ENCODE measurements around the gene F12. TPM values are rescaled to one million over a fixed set of nuclear protein-coding genes. Genes with fewer than 3 reads are reported as not detected.
A peak's percentile ranks its signal among the peaks of the same experiment; 100 is the strongest.

Gene F12
- total RNA-seq, 4 donors from 2014 or later = 0.42 to 2.6 (median 1.1) TPM; not detected in 1

GRCh38 chr5:177445917-177446199 lies 36.5 kb upstream of the F12 start:
- TF ChIP-seq CTCF (IDR thresholded peaks at IDR 0.05) (no peak), POLR2A (IDR thresholded peaks at IDR 0.05) (no peak)
- Histone ChIP-seq H3K27me3 (no peaks in the 10 kb centered on the region), H3K4me1 (peaks cover 16 to 24% of the 10 kb centered on the region in 2 donors), H3K27ac (no peak overlapping the region), H3K36me3 (peaks cover 0 to 2% of the 10 kb centered on the region in 2 donors), H3K4me3 (replicated peaks in 1 of 3) (peak overlapping the region in 1 of 3 donors; percentile 51), H3K9me3 (no peaks in the 10 kb centered on the region)
- DNase-seq = no peak
- intact Hi-C loops (cut with DNase I) = no loop called here
- 4 to 6% methylated on average over 8 of the region's 8 CpGs for WGBS, 2 donors

GRCh38 chr5:177445052-177445916 lies 35.9 kb upstream of the F12 start:
- no peak overlapping the region for H3K4me3 ChIP-seq (replicated peaks in 1 of 3)
- H3K27me3 ChIP-seq = no peaks in the 10 kb centered on the region
- DNase-seq = no peak
- H3K36me3 ChIP-seq = peaks cover 0 to 2% of the 10 kb centered on the region in 2 donors
- H3K27ac ChIP-seq = no peak overlapping the region
- WGBS, 2 donors = 48 to 54% methylated on average over 8 to 10 of the region's 10 CpGs
- TF ChIP-seq CTCF (IDR thresholded peaks at IDR 0.05) (no peak), POLR2A (IDR thresholded peaks at IDR 0.05) (no peak)
- intact Hi-C loops (cut with DNase I) = no loop called here
- no peaks in the 10 kb centered on the region for H3K9me3 ChIP-seq
- H3K4me1 ChIP-seq = peaks cover 16 to 24% of the 10 kb centered on the region in 2 donors

DNA sequence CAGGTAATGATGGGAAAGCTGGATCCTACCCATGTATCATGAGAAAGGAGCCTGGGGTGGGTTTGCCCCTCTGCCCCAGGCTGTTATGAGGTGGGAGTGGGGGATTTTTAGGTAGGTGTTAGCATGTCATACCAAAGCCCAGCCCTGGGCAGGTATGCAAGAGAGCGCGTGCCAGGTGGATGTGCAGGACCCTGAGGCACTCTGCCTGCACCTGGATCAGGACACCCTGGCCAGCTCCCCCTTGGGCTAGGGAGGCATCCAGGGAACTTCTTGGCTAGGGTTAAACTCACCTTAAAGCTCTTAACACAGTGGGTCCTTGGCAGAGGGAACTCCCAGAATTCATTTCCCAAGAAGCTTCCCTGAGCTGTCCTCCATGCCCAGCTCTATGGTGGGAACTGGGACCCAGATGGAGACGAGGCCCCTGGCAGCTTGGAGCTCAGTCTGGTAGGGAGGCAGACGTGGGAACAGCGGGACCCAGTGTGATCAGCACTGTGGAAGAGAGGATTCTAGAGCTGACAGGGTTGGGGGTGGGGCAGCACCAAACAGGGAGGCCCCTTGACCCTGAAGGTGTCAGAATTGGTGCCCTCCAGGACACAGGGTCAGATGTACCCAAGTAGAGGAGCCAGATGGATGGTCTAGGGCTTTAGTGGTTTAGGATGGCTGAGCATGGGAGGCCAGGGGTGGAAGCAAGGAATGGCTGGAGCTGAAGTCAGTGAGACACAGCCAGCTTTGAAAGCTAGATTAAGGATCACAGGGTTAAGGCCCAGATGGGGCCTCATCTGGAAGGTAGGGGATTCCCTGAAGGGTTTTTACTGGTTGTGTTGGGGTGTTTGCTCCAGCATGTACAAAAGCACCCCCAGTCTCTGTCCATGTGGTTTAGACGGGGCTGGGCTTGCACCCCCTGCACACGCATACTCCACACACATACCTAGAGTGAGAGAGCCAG lies 35.0 kb upstream of the F12 start:
- Histone ChIP-seq H3K4me1 (peaks cover 16 to 24% of the 10 kb centered on the region in 2 donors), H3K9me3 (no peaks in the 10 kb centered on the region), H3K36me3 (peaks cover 0 to 2% of the 10 kb centered on the region in 2 donors), H3K27me3 (no peaks in the 10 kb centered on the region), H3K4me3 (replicated peaks in 1 of 3) (no peak overlapping the region), H3K27ac (no peak overlapping the region)
- DNase-seq = no peak
- intact Hi-C loops (cut with DNase I) = no loop called here
- 55 to 71% methylated on average over 7 of the region's 7 CpGs for WGBS, 2 donors
- TF ChIP-seq POLR2A (IDR thresholded peaks at IDR 0.05) (no peak), CTCF (IDR thresholded peaks at IDR 0.05) (no peak)

GRCh38 chr5:177443144-177443983 lies 34.0 kb upstream of the F12 start:
- 80% methylated on average over 10 to 13 of the region's 15 CpGs for WGBS, 2 donors
- intact Hi-C loops (cut with DNase I) = no loop called here

More at GRCh38 chr5:177443144-177443983, 34.0 kb upstream of the F12 start:
- no peak for DNase-seq
- Histone ChIP-seq H3K9me3 (no peaks in the 10 kb centered on the region), H3K4me1 (peaks cover 16 to 24% of the 10 kb centered on the region in 2 donors), H3K27ac (no peak overlapping the region), H3K27me3 (no peaks in the 10 kb centered on the region), H3K4me3 (replicated peaks in 1 of 3) (no peak overlapping the region), H3K36me3 (peaks cover 2 to 6% of the 10 kb centered on the region in 2 donors)
- TF ChIP-seq CTCF (IDR thresholded peaks at IDR 0.05) = no peak
- TF ChIP-seq POLR2A (IDR thresholded peaks at IDR 0.05) = no peak
